Endothelial cell of umbilical vein (primary cell): ENCODE data around the gene HSPB6.

Experiments used
- EZH2 ChIP-seq: IDR thresholded peaks from 2 replicates; pipeline ENCODE4 v1.6.1; 2012; ENCODE audit warnings: borderline replicate concordance, low read depth, mild to moderate bottlenecking, moderate library complexity, low read length, inconsistent platforms; ENCODE audit not compliant: severe bottlenecking
- POLR2A ChIP-seq: IDR thresholded peaks from 2 replicates; pipeline ENCODE4 v1.6.1; 2012; ENCODE audit warnings: low read depth, mild to moderate bottlenecking, control low read depth, low read length
- TF ChIP-seq, protein P1 (sequence below), 2 donors: IDR thresholded peaks; 1 replicate in 1 of 2; 2 replicates in 1 of 2; pipeline ENCODE4 v1.5.1; 2011; ENCODE audit warnings: low read length in 2 of 2, mild to moderate bottlenecking in 2 of 2, moderate library complexity in 2 of 2, control low read depth in 1 of 2, inconsistent platforms in 1 of 2, low read depth in 1 of 2; ENCODE audit not compliant: insufficient read depth in 1 of 2; ENCODE audit errors: extremely low read depth in 1 of 2
- TF ChIP-seq, protein P2 (sequence below): IDR thresholded peaks from 2 replicates; pipeline ENCODE4 v1.6.1; 2011; ENCODE audit not compliant: insufficient read depth, insufficient read length

DNA sequence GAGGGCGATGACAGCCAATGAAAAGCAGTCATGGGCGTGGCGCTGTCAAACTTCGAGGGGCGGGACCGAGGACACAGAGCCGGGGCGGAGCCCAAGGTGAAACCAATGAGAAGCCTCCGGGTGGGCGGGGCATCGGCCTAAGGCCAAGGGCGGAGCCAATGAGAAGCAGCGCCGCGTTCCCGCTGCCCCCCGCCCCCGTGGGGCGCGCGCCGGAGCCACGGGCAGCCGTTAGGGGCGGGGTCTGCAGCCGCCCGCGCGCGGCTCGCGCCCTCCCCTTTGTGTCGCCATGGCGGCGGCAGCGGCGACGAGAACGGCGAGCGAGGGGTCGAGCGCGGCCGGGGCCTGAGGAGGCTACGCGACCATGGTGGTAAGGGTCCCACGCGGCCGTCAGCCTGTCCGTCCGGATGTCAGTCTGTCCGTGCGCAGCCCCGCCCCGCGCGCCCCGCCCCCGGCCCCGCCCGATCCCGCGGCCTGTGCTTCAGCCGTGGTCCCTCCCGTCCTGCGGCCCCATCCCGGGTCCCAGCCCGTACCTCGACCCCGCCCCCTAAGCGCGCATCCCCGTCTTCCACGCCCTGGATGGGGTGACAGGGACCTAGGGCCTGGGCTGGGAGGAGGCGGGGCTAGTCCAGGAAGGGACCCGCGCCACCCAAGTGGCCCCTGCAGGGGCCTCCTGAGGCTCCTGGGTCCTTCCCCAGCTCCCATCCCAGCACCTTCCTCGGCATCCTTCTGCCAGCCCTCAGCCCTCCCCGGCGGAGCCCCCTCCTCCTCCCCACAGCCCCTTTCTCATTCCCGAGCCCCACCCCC is 18.7 kb upstream of the HSPB6 start, which contains the start of gene ARHGAP33:
- TF ChIP-seq, protein P1, sequence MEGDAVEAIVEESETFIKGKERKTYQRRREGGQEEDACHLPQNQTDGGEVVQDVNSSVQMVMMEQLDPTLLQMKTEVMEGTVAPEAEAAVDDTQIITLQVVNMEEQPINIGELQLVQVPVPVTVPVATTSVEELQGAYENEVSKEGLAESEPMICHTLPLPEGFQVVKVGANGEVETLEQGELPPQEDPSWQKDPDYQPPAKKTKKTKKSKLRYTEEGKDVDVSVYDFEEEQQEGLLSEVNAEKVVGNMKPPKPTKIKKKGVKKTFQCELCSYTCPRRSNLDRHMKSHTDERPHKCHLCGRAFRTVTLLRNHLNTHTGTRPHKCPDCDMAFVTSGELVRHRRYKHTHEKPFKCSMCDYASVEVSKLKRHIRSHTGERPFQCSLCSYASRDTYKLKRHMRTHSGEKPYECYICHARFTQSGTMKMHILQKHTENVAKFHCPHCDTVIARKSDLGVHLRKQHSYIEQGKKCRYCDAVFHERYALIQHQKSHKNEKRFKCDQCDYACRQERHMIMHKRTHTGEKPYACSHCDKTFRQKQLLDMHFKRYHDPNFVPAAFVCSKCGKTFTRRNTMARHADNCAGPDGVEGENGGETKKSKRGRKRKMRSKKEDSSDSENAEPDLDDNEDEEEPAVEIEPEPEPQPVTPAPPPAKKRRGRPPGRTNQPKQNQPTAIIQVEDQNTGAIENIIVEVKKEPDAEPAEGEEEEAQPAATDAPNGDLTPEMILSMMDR (IDR thresholded peaks at IDR 0.05; ENCODE audit: extremely low read depth in 1 of 2, insufficient read depth in 1 of 2, low read depth in 1 of 2, low read length in 2 of 2), result no peak
- no peak for TF ChIP-seq POLR2A
- TF ChIP-seq, protein P2, sequence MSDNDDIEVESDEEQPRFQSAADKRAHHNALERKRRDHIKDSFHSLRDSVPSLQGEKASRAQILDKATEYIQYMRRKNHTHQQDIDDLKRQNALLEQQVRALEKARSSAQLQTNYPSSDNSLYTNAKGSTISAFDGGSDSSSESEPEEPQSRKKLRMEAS, result no peak
- no peak for TF ChIP-seq EZH2
